Measurements from ENCODE around the gene BRD7.

Gene BRD7

DNA sequence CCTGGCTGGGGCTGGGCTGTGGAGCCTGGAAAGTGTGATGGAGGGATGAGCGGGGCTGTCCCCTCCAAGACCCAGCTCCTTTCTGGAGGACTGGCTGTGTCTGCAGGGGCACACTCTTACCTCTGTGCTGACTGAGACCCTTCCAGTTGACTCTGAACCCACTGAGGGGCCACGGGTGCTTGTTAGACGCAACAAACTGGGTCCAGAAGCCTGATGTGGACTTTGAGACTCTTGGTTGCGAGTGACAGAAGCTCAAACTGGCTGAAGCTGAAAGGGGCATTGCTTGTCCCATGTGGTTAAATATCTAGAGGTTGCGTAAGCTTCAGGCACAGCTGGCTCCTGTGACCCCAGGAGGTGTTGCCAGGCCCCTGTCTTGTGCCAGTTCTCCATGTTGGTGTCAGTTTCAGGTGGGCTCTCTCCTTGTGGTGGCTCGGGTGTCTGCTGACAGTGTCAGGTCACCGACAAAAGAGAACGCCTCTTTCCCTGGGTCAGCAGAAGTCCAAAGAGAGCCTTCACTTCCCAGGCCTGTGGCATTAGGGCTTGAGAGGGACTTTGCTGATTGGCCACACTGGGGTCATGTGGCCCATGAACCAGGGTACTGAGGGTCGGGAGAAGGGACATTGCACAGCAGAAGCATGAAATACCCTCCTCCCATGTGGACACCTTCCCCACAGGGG is 85.7 kb downstream of the BRD7 start:
- Histone ChIP-seq H3K9me2 (replicated peaks; ENCODE audit: insufficient read depth, low read length) (no peaks in the 10 kb centered on the region), H3K36me3 (replicated peaks; ENCODE audit: insufficient read depth, low read length) (no peaks in the 10 kb centered on the region), H3F3A (ENCODE audit: insufficient read depth, low read length) (peaks cover 18% of the 10 kb centered on the region), H3K9ac (ENCODE audit: low read length) (no peak overlapping the region), H3K9me3 (replicated peaks; ENCODE audit: insufficient read depth, low read length) (no peaks in the 10 kb centered on the region), H2AFZ (ENCODE audit: low read length) (no peak overlapping the region), H3K27me3 (replicated peaks; ENCODE audit: insufficient read depth, low read length) (no peaks in the 10 kb centered on the region), H3K27ac (ENCODE audit: low read length) (no peak overlapping the region), H3K4me3 (ENCODE audit: low read length) (no peak overlapping the region), H3K4me2 (ENCODE audit: low read depth, low read length) (no peak overlapping the region), H3K79me2 (ENCODE audit: low read length) (peaks cover 94% of the 10 kb centered on the region), H4K20me1 (ENCODE audit: insufficient read depth, low read length) (no peaks in the 10 kb centered on the region), H3K4me1 (ENCODE audit: low read length) (peaks cover 28% of the 10 kb centered on the region)
- no peak for TF ChIP-seq EZH2 (optimal IDR thresholded peaks at IDR 0.05; ENCODE audit: low read depth, low read length)
- TF ChIP-seq, protein P1, sequence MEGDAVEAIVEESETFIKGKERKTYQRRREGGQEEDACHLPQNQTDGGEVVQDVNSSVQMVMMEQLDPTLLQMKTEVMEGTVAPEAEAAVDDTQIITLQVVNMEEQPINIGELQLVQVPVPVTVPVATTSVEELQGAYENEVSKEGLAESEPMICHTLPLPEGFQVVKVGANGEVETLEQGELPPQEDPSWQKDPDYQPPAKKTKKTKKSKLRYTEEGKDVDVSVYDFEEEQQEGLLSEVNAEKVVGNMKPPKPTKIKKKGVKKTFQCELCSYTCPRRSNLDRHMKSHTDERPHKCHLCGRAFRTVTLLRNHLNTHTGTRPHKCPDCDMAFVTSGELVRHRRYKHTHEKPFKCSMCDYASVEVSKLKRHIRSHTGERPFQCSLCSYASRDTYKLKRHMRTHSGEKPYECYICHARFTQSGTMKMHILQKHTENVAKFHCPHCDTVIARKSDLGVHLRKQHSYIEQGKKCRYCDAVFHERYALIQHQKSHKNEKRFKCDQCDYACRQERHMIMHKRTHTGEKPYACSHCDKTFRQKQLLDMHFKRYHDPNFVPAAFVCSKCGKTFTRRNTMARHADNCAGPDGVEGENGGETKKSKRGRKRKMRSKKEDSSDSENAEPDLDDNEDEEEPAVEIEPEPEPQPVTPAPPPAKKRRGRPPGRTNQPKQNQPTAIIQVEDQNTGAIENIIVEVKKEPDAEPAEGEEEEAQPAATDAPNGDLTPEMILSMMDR (IDR thresholded peaks at IDR 0.05; ENCODE audit: low read length) = no peak
- no peak for TF ChIP-seq EZH2phosphoT487 (IDR thresholded peaks at IDR 0.05; ENCODE audit: low read length)
- no peak for DNase-seq

DNA sequence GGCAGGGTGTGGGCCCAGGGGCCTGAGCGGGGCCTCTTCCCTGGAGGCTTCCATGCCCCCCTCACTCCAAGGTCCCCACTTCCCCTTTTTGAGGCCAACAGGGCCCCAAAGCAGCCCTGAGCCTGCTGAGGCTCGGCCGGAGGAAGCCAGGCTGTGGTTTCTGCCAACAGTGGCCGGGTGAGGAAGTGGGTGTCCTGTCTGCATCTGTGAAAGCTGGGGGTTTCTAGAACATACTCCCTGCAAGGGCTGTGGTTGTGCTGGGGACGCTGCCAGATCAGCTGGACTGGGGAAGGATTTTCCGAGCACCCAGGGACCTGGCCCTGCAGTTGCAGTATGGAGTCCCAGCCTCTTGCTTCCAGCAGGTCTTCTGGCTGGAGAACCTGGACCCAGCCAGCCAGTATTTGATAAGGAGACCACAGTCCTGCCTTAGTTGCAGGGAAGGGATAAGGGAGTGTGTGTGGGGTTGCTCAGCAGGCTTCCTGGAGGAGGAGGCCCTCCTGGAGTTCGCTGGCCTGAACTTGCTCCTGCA is 86.7 kb downstream of the BRD7 start:
- Histone ChIP-seq H3F3A (ENCODE audit: insufficient read depth, low read length) (peaks cover 18% of the 10 kb centered on the region), H3K9ac (ENCODE audit: low read length) (peak overlapping the region; percentile 51), H3K4me1 (ENCODE audit: low read length) (peaks cover 30% of the 10 kb centered on the region), H3K79me2 (ENCODE audit: low read length) (peaks cover 96% of the 10 kb centered on the region), H3K4me2 (ENCODE audit: low read depth, low read length) (peak overlapping the region; percentile 78), H3K36me3 (replicated peaks; ENCODE audit: insufficient read depth, low read length) (no peaks in the 10 kb centered on the region), H3K4me3 (ENCODE audit: low read length) (peak overlapping the region; percentile 36), H2AFZ (ENCODE audit: low read length) (peak overlapping the region; percentile 44; the same call in 1 of the 2 replicates), H3K27ac (ENCODE audit: low read length) (peak overlapping the region; percentile 72; the same call in 1 of the 2 replicates), H3K9me3 (replicated peaks; ENCODE audit: insufficient read depth, low read length) (no peaks in the 10 kb centered on the region), H4K20me1 (ENCODE audit: insufficient read depth, low read length) (no peaks in the 10 kb centered on the region), H3K9me2 (replicated peaks; ENCODE audit: insufficient read depth, low read length) (no peaks in the 10 kb centered on the region), H3K27me3 (replicated peaks; ENCODE audit: insufficient read depth, low read length) (no peaks in the 10 kb centered on the region)
- TF ChIP-seq EZH2phosphoT487 (IDR thresholded peaks at IDR 0.05; ENCODE audit: low read length) (no peak), EZH2 (optimal IDR thresholded peaks at IDR 0.05; ENCODE audit: low read depth, low read length) (no peak)
- TF ChIP-seq, protein P1 (IDR thresholded peaks at IDR 0.05; ENCODE audit: low read length) = no peak
- DNase-seq = peak; percentile 88

DNA sequence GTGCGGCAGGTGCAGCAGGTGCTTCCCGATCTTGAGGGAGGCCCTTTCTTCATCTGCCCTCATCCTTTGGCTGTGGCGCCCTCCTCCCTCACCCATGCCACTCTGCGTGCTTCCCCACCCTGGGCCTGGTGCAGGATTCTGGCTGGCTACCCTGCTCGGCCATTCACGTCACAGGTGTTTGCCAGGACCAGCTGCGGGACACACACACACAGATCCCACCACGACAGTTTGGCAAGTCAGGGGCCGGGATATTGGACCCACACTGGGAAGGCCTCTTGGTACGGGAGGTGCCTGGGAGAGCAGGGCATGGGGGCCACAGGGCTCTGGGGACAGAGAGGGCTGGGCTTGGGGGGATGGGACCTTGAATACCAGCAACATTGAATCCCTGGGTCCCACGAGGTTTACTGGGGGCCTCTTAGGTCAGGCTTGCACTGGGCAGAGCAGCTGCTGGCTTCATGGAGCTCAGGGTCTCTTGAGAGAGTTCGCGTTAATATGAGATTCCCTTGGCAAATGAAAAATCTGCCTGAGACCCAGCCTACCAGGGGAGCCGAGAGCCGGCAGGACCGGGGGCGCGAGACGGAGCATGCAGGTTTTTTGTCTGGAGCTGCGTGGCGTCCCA is 87.3 kb downstream of the BRD7 start:
- Histone ChIP-seq H3K9me2 (replicated peaks; ENCODE audit: insufficient read depth, low read length) (no peaks in the 10 kb centered on the region), H3K9me3 (replicated peaks; ENCODE audit: insufficient read depth, low read length) (no peaks in the 10 kb centered on the region), H4K20me1 (ENCODE audit: insufficient read depth, low read length) (no peaks in the 10 kb centered on the region), H3F3A (ENCODE audit: insufficient read depth, low read length) (peaks cover 18% of the 10 kb centered on the region), H3K4me3 (ENCODE audit: low read length) (peak overlapping the region; percentile 36), H3K4me2 (ENCODE audit: low read depth, low read length) (peak overlapping the region; percentile 78), H3K4me1 (ENCODE audit: low read length) (peaks cover 36% of the 10 kb centered on the region), H3K36me3 (replicated peaks; ENCODE audit: insufficient read depth, low read length) (no peaks in the 10 kb centered on the region), H3K27ac (ENCODE audit: low read length) (peak overlapping the region; percentile 72; the same call in 1 of the 2 replicates), H3K27me3 (replicated peaks; ENCODE audit: insufficient read depth, low read length) (no peaks in the 10 kb centered on the region), H3K79me2 (ENCODE audit: low read length) (peaks cover 96% of the 10 kb centered on the region), H2AFZ (ENCODE audit: low read length) (peak overlapping the region; percentile 44; the same call in 1 of the 2 replicates), H3K9ac (ENCODE audit: low read length) (peak overlapping the region; percentile 51)
- DNase-seq = no peak
- TF ChIP-seq, protein P1 (IDR thresholded peaks at IDR 0.05; ENCODE audit: low read length) = no peak
- no peak for TF ChIP-seq EZH2phosphoT487 (IDR thresholded peaks at IDR 0.05; ENCODE audit: low read length)
- no peak for TF ChIP-seq EZH2 (optimal IDR thresholded peaks at IDR 0.05; ENCODE audit: low read depth, low read length)

Data from MM.1S (cell line).